ENCODE results near the gene AAK1.
"Not testable (repeated sequence)": the region's sequence is repeated elsewhere in the genome, so short reads cannot be mapped to it uniquely, and the experiment has no call there.

Gene AAK1

GRCh38 chr2:69567157-69567908, 76.2 kb downstream of the AAK1 start:
- peak; percentile 27 to 36 for ATAC-seq

GRCh38 chr2:69566669-69567068, 76.9 kb downstream of the AAK1 start:
- no peak for ATAC-seq

- ATAC-seq: peak; percentile 49 to 69
Measured at GRCh38 chr2:69565431-69565839, 78.1 kb downstream of the AAK1 start.

GRCh38 chr2:69564604-69565003, 78.9 kb downstream of the AAK1 start:
- ATAC-seq: peak in 1 of 2 donors; percentile 15

GRCh38 chr2:69563021-69563420, 80.5 kb downstream of the AAK1 start:
- ATAC-seq: no peak

GRCh38 chr2:69561101-69561500, 82.4 kb downstream of the AAK1 start:
- no peak for ATAC-seq

GRCh38 chr2:69560147-69560482, 83.4 kb downstream of the AAK1 start:
- ATAC-seq: no peak

- peak; percentile 49 to 52 for ATAC-seq
Measured at GRCh38 chr2:69559442-69560146, 83.9 kb downstream of the AAK1 start.

GRCh38 chr2:69556008-69556407, 87.5 kb downstream of the AAK1 start:
- ATAC-seq: peak; percentile 49 to 76

- peak in 1 of 2 donors; percentile 30 for ATAC-seq
Measured at GRCh38 chr2:69554981-69555380, 88.6 kb downstream of the AAK1 start.

GRCh38 chr2:69554568-69554967, 89.0 kb downstream of the AAK1 start:
- ATAC-seq: peak in 1 of 2 donors; percentile 35

GRCh38 chr2:69553991-69554390, 89.5 kb downstream of the AAK1 start:
- ATAC-seq: no peak

GRCh38 chr2:69550511-69550910, 93.0 kb downstream of the AAK1 start:
- ATAC-seq: not testable (repeated sequence)

- ATAC-seq: no peak
Measured at GRCh38 chr2:69549421-69549820, 94.1 kb downstream of the AAK1 start.

- no peak for ATAC-seq
Measured at GRCh38 chr2:69547984-69548715, 95.4 kb downstream of the AAK1 start.

- no peak for ATAC-seq
Measured at GRCh38 chr2:69546646-69547045, 96.9 kb downstream of the AAK1 start.

GRCh38 chr2:69545477-69545932, 98.0 kb downstream of the AAK1 start:
- ATAC-seq: no peak

- no peak for ATAC-seq
Measured at GRCh38 chr2:69544951-69545350, 98.6 kb downstream of the AAK1 start.

- no peak for ATAC-seq
Measured at GRCh38 chr2:69539549-69539908, 104.0 kb downstream of the AAK1 start.

- no peak for ATAC-seq
Measured at GRCh38 chr2:69538872-69539548, 104.5 kb downstream of the AAK1 start.

- ATAC-seq: no peak
Measured at GRCh38 chr2:69538249-69538648, 105.3 kb downstream of the AAK1 start.

GRCh38 chr2:69535817-69536241, 107.7 kb downstream of the AAK1 start:
- ATAC-seq: no peak

- ATAC-seq: no peak
Measured at GRCh38 chr2:69531186-69531585, 112.4 kb downstream of the AAK1 start.

All from activated CD4-positive, CD25-positive, alpha-beta regulatory T cell treated with anti-CD3 and anti-CD28 coated beads, Interleukin-2, amount 50 U/mL, for 24 hours (primary cell).